HT-29 (cell line): ENCODE data around the gene CRK. TPM values are rescaled to one million over a fixed set of nuclear protein-coding genes. Genes with fewer than 3 reads are reported as not detected.

Experiments used
- DNase-seq: peaks from one replicate; pipeline ENCODE4 v3.0.0-alpha.2; 2015; ENCODE audit warnings: low spot score
- total RNA-seq: library from RNA; depleted of rRNA; stranded (reverse); fragments of >200 nt; shearing (Covaris generic); gene quantifications from 2 replicates; pipeline ENCODE4 v1.2.3, GENCODE V29; 2014; rRNA removed

The CRK gene
- 28.8 and 28.9 TPM in 2 replicates for total RNA-seq

GRCh38 chr17:1455797-1456599 lies at the start of gene CRK:
Gene CRK (minus strand): TSS chr17:1456232. CDS start chr17:1456117, 115 bp downstream.
- DNase-seq, result peak; percentile 92

- no peak for DNase-seq
Observed at GRCh38 chr17:1505586-1505985, 49.6 kb upstream of the CRK start.

GRCh38 chr17:1504866-1505265 lies 48.8 kb upstream of the CRK start:
- no peak for DNase-seq

DNA sequence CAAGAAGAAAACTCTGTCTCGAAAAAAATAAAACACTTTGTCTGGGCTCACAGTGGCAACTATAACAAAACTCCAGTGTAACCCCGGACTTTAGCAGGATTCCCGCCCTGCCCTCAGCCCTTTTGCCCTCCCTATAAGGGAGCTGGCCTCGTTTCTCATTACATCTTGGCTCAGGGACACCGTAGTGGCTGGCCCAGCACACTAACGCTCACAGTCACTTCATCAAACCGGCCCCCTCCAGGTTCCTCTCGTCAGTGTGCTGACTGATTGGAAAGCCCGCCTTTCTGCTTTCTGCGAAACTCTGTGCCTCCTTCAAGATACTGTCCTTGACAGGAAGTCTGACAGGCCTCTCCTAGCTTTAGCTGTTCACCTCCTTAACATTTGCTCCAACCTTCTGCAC lies 47.7 kb upstream of the CRK start:
- DNase-seq, result no peak

DNA sequence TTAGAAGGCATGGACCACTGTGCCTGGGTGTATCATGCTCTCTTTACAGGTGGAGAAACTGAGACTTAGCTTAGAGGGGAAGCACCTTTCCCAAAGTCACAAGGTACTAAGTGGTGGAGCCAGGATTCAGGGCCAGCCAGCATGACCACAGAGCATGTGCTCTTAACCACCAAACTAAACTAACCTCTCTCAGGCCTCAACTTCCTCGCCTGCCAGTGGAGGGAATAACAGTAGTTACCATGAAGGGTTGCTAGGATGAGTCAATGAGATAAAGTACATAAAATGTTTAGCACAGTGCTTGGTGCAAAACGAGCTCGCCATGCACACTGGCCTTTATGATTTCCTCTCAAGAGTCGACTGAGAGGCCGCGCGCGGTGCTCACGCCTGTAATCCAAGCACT lies 42.8 kb upstream of the CRK start:
- no peak for DNase-seq

DNA sequence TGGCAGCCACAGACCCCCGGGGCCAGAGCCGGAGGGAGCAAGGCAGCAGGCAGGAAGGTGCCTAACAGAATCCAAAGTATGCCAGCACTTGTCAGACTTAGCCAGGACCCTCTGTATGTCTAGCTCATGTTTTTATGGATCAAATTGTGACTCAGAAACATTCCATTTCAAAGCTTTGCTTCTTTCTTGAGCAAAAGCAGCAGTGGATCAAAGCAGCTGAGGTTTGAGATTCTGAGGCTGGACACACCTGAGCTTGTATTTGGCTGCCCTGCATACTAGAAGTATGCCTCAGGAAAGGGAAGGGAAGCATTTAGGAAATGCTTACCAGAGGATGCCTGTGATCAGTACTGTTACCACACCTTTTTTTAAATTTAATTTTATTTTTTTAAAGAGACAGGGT lies 42.2 kb upstream of the CRK start:
- no peak for DNase-seq

DNA sequence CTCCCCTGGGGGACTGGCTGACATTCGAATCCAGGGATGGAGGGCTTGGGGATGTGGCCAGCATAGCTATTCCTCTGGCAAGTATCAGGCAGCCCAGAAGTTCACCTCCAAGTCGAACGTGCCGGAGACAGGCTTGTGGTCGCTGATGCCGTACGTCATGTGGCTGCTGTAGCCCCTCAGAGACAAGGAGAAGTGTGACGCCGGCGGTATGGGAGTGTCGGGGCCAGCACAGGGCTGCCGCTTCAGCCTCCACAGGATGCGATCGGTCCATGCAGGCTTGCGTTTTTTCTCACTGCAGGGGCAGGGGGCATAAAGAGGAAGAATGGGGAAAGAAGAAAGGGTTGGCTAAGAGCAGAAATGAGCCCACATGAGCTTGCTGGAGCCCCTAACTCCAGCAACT lies 41.8 kb upstream of the CRK start:
- DNase-seq, result no peak

DNA sequence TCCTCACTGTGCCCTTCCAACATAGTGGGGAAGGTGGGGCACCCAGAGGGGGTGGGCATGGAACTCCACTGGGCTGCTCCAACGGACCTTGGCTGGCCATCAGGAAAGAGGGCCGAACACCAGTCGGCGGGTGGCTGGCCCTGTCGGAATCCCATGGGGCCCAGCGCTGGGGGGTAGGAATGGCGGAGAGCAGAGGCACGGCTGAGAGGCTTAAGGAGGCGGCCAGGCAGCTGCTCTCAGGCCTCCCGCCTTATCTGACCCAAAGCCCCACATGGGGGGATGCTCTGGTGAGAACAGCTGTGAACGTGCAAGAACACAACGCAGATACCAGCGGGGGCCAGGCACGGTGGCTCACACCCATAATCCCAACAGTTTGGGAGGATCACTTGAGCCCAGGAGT lies 40.8 kb upstream of the CRK start:
- DNase-seq, result no peak

- DNase-seq, result no peak
Observed at GRCh38 chr17:1495265-1495989, 39.4 kb upstream of the CRK start.

- no peak for DNase-seq
Observed at GRCh38 chr17:1494736-1495253, 38.8 kb upstream of the CRK start.

DNA sequence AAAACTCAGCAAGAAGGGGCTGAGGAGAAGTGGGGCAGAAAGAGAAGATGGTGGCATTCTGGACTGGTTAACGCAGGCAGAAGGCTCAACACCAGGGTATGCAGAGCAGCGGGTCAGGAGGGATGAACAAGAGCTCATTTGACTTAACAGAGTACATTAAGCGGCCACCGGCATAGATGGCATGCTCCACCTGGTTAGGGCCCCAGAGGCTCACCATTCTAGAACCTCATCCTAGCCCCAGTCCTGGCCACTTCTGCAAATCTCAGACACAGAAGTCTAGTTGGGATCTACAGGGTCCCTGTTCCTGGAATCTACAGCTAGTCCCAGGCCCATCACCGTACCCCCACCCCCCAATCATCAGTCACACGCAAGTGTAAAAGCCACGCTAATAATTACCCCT lies 38.2 kb upstream of the CRK start:
- no peak for DNase-seq

- DNase-seq, result peak; percentile 71
Observed at GRCh38 chr17:1493291-1493980, 37.4 kb upstream of the CRK start.

DNA sequence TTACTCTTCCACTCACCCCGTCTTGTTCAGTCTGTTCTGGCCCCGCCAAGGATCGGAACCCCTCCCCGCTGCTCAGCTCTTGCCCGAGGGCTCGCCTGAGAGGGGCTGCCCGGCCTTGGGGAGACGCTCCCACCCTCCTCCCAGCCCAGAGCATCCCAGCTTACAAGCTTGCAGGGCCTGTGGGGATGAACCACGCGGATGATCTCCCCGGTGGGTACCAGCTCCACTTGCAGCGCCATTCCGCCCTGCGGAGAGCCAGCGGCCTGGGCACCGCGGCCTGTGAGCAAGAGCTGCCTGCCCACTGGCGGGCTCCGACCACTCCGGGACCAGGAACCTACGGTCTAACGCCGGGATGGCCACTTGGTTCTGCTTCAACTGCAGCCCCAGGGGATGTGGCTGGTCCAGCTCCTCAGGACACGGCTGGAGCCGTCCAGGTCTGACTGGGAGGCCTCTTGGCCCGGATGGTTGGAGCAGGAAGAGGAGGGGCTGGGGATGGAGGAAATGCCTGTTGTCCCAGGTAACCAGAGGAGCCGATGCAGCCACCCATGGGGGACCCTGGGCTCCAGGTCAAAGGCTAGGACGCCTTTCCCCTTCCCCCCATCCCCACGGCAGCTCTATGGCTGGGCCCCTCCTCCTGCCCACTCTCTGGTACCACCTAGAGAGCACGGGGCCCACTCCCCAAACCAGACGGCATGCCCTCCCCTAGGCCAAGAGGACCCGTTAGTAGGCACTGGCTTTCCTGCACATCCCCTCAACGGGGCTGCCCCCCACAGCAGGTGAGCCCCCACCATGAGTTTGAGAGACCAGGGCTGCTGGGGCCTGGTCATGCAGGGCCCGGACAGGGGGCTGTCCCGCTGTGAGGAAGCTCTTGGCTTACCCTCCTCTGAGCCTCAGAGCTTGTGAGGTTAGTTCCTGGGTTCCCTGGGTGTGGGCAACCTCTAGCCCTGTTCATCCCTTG lies 36.5 kb upstream of the CRK start, which contains the start of gene MYO1C:
TSS of gene MYO1C (minus strand) at position 438 of the 958 bp plus-strand sequence. CDS start at position 239, 199 bp downstream.
- DNase-seq, result peak; percentile 60

- peak; percentile 60 for DNase-seq
Observed at GRCh38 chr17:1491443-1492248, 35.6 kb upstream of the CRK start.

DNA sequence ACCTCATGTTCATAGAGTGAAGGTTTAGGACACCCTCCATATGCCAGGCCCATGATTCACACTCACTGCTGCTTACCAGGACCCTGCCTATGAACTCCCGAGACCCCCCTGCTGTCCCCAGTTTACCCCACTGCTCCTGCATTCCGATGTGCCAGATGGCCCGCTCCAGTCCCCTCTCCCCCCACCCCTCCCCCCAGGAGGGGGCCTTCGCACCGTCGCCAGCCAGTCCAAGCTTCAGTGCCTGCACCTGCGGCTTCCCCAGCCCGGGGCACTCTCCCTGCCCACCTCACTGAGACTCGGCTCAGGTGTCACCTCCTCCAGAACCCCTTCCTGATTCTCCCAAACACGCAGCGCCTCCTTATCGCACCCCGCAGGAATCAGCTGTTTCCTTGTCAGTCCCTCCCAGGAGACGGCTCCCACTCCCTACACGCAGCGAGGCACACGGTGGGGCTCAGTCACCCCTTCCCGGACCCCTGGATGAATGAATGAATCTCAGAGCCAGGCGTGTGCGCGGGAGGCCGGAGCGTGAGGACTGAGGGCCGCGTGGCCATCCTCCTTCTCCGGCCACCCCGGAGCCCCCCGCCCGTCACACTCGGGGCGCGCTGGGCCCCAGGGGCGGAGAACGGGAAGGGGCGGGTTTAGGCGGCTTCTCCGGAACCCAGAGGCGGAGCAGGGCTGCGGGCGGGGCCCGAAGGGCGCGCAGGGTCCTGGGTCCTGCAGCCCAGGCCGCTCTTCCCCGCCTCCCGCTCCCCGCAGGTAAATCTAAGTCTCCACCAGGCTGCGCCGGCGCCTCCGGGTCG lies 34.8 kb upstream of the CRK start:
- DNase-seq, result peak; percentile 51

DNA sequence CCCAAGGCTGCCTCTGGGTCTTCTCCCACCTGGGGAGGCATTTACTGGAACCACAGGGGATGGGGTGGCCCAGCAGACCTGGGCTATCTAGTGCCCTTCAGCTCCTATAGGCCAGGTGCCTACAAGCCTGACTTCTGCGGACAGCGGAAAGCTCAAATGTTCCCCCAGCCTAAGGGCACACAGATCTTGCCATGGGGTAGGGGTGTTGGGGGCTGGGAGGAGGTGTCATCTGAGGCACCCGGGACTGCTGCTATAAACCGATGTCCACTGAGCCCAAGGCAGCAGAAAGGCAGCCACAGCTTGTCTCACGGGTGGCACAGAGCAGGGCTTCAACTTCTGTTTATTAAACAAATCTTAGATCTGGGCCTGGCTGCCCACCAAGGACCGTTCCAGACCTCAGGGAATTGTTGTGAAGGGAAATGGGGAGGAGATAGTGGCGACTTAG lies 32.8 kb upstream of the CRK start:
- DNase-seq, result no peak

DNA sequence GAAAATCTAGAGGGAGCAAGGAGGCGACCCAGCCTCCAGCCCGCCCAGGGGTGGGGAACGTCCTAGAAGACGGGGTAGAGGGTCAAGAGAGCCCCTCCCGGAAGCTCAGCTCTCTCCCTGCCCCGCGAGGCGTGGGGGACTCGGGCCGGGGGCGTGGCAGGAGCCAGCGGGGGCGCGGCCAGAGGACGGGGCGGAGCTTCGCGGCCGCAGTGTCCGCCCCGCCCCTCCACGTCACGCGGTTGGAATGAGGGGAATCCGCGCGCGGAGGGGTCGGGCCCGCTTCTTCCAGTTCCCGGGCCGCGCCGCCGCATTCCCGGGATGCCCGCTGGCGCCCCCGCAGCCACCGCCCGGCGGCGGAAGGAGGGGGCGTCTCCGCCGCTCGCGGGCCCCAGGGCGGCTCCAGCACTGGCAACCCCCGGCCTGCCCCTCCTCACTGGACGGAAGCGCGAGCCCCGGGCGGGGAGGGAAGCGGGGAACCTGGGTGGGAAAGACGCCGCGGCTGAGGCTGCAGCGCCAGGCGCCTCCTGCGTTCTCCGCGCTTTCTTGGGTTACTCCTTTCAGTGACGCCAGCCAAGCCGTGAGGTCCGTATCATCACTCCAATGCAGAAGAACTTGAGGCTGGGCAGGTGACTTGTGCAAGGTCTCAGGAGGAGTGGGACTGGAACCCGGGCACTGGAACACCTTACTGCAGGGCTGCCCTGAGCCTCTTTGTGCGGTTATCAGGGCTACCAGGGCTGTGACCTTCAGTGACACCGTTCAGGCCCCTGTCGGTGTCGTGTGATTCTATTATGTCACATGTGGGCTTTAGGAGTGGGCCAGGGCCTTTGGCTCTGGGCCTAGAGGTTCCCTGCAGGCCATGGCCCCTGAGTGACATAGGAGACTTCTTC lies 32.1 kb upstream of the CRK start:
- DNase-seq, result peak; percentile 85
